NCI-H345 treated with DMSO at 0.1 percent for 48 hours (cell line): ENCODE results near the gene DRD5.
"Not testable (repeated sequence)": the region's sequence is repeated elsewhere in the genome, so short reads cannot be mapped to it uniquely, and the experiment has no call there.

Experiments used
- DNase-seq: peaks from one replicate; lab custom pipeline; 2025; ENCODE audit not compliant: unreplicated experiment; lab: John Stamatoyannopoulos, UW

Gene DRD5

DNA sequence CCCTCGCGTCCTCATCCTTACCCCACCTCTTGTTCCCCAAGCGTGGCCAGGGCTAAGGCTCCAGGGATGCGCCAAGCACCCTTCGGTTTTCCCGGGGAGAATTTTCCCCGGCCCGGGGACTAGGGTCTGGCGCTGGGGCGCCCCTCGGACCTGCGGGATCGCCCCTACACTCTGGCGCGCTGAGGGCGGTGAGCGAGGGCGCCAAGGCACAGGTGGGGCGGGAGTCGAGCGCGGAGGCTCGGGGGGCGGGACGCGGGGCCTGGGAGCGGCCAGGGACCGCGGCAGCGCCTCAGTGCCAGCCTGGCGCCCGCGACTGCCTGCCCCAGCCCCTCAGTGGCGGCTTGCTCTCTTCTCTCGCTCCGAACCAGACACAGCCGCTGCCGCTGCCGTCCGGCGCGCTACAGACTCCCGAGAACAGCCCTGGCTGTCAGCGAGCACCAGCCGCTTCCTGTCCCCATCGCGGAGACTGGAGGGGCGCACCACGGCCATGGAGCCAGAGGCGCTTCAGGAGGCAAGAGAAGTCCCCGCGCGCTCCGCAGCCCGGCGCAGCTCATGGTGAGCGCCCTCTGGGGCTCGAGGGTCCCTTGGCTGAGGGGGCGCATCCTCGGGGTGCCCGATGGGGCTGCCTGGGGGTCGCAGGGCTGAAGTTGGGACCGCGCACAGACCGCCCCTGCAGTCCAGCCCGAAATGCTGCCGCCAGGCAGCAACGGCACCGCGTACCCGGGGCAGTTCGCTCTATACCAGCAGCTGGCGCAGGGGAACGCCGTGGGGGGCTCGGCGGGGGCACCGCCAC lies at the start of gene DRD5:
Gene DRD5 (plus strand): TSS at position 292 of the 793 bp plus-strand sequence. CDS start 396 bp downstream, at position 688.
- no peak for DNase-seq

DNA sequence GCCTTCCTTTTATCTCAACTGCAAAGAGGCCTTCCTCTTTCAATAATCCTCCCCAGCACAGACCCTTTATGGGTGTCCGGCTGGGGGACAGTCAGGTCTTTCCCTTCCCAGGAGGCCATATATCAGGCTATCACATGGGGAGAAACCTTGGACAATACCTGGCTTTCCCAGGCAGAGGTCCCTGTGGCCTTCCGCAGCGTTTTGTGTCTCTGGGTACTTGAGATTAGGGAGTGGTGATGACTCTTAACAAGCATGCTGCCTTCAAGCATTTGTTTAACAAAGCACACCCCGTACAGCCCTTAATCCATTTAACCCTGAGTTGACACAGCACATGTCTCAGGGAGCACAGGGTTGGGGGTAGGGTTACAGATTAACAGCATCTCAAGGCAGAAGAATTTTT lies 49.2 kb upstream of the DRD5 start:
- not testable (repeated sequence) for DNase-seq

DNA sequence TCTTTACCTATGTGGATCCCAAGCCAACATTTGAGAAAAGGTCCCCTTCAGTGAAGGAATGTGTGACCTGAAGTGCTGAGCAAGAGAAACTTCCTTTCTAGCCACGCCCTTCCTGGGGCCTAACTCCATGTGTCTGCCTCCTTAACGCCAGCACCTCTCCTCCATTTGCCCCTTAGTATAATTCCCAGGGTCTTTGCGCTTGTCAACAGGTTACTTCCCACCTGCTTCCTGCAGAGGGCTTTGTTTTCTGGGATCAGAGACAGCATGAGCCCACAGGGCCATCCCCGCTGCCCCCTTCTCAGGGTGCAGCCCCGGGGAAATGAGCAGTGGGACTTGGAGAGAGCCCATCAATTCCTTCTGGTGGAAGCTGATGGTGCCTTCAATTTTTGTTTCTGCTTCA lies 45.9 kb upstream of the DRD5 start:
- no peak for DNase-seq

DNA sequence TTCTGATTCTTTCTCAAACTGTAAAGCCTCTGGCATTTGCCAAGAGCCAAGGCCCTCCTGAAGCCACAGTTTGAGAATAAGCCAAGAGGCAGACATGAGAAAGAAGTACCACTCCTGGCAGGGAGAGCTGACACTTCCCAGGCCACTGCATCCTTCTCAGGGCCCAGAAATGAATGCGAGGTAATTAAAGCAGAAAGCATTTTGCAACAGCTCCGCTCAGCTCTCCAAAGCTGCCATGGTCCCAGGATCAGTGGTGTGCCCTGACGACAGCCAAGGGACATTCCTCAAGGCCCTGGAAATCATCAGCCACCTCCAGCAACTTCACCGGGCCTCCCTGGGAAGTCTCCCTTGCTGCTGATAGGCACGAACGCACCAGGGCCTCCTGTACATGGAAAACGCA lies 44.2 kb upstream of the DRD5 start:
- DNase-seq, result not testable (repeated sequence)

DNA sequence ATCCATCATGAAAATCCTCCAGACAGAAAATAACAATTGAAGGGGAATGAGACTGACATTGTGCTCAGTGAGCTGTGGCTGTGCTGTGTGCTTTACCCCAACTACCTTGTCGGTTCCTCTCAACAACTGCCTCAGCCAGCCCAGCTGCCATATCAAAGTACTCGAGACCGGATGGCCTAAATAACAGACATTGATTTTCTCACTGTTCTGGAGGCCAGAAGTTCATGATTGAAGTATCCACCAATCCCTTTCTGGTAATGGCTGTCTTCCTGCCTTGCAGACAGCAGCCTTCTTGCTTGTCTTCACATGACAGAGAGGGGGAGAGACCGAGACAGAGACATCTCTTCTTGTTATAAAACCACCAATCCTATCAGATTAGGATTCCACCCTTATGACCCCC lies 37.6 kb upstream of the DRD5 start:
- not testable (repeated sequence) for DNase-seq

DNA sequence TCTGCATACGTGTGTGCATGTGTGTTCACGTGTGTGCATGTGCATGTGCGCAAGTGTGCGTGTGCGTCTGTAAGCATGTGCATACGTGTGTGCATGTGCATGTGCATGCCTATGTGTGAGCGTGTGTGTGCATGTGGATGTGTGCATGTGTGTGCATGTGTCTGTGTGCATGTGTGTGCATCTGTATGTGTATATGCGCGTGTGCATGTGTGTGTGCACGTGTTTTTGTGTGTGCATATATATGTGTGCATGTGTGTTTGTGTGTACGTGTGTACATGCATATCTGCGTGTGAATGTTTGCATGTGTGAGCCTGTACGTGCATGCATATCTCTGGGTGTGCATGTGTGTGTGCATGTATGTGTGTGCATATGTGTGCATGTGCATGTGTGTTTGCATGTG lies 35.7 kb upstream of the DRD5 start:
- no peak for DNase-seq

DNA sequence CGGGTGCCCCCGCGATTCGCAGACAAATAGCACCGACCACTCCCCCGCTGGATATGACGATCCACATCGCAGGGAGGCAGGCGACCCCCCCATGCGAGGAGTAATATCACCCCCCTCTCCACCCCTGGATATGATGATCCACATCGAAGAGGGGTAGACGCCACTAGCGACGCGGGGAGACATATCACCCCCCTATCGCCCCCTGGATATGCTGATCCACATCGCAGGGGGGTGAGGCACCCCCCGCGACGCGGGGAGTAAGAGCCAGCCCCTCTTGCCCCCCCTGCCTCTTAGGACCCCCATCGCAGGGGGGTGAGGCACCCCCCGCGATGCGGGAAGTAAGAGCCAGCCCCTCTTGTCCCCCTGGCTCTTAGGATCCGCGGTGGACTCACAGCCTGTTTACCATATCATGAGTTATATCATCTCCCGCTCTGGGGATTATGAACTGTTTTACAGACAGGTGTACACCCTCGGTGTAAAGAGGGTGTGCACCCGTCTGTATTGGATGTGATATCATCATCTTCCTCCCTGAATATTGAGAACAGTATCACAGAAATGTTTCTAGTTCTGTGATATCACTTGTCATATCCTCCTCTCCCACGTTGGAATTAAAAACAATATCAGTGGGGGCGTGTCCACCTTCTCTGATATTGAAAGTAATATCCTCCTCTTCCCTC lies 22.7 kb upstream of the DRD5 start:
- DNase-seq, result no peak

DNA sequence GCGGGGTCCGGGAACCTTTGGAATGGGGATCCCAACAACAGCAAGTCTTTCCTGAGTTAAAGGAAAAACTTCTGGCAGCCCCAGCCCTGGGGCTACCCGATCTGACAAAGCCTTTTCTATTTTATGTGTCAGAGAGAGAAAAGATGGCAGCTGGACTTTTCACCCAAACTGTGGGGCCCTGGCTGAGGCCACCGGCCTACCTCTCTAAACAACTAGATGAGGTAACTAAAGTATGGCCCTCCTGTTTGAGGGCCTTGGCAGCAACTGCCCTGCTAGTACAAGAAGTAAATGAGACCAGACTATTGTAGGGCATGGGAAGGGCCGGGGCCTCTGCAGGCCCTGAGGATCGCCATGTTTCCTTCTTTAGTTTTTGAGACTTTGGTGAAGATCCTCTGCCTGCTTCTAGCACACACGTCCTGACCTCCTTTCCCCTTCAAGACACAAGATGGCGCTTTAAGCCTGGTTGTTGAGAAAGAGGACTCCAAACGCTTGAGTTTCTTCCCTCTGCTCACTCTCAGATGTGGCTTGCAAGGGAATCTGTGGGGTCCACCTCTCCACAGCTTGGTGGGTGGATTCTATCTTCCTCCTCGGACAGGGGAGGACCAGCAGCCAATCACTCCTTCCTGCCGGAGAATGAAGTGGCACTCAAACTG lies 18.5 kb upstream of the DRD5 start:
- peak; percentile 27 for DNase-seq

DNA sequence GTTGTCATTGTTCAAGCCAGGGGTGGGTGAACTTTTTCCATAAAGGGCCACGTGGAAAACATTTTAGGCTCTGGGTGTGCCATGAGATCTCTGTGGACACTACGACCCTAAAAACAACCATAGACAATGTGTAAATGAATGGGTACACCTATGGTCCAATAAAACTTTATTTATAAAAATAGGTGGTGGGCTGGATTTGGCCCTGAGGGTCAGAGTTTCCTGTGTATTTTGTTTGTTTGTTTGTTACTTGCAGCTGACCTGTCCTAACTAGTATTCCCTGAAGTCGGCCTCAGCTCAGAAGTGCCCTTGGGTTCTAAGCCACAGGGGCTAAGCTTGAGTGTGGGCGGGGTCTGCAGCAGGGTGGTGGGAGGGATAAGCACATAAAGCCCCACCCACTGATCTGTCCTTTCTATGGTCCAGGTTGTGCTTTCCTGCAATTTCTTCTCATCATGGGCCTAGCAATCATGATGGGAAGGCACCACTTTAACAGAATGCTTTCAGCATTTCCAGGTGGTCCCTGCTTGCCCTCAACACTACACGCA lies 17.2 kb upstream of the DRD5 start:
- DNase-seq, result no peak

DNA sequence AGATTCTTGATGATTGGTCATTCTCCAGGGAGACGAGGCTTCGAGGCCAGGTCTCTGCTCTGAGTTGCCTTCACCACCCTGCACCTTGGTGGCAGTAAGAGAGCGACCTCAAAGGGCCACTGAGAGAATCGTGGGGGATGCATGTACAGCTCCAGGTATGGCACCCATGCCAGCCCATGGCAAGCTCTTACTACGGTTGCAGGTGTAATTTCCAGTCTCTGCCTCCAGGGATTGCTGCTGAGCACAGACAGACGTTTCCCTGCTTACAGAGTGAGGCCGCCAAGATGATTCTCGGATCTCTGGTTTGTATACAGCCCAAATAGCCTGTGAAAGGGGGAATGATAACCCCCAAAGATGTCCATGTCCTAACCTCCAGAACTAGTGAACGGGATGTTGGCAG lies 16.3 kb upstream of the DRD5 start:
- no peak for DNase-seq

DNA sequence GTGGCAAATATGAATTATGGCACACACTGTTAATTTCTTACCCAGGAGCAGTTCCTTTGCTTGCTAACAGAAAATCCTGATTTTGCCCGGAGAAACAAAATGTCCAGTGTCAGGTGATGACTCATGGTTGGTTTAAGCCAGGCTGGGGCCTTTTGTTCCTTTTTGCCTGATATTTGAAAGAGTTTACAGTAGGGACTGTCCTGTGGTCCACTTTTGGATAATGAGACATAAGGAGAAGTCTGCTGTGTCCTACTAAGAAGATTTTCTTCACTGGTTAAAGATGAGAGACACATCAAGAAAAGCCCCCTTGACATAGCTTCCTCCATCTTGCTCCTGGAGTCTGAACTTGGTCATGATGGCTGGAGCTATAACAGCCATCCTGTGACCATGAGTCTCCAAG lies 12.1 kb upstream of the DRD5 start:
- DNase-seq, result no peak

DNA sequence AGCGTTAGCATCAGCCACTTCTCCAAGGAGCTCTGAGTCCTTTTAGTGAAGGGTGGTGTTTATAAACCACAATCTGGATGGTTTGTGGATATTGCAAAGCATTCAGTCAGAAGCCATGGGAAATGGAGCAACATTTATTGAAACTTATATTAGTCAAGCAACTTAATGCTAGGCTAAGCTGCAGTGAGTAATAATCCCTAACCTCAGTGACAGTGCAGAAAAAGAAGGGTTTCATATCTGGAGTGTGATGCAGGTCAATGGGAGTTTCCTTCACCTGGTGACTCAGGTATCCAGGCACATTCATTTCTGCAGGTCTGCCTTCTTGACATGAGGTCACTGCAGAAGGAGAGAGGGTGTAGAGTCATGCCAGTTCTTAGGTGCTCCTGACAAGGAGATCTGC lies 10.4 kb upstream of the DRD5 start:
- no peak for DNase-seq

DNA sequence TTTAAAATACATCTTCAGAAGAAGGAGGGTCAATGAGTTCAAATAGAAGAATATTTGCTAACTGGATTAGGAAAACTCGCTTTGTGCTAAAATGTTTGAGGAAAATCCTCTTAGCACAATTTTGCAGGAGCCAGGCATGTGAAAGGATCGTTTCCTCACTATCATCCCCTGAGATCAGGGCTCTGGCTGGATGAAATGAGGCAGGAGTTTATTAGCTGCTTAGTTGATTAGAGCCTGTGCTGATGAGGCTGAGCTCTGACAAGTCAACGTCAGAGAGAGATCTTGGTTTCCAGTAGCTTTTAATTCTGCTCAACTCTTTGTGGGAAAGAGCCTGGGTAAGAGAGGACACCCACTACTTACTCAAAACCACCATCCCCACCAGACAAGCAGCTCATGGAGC lies 8.0 kb upstream of the DRD5 start:
- no peak for DNase-seq

DNA sequence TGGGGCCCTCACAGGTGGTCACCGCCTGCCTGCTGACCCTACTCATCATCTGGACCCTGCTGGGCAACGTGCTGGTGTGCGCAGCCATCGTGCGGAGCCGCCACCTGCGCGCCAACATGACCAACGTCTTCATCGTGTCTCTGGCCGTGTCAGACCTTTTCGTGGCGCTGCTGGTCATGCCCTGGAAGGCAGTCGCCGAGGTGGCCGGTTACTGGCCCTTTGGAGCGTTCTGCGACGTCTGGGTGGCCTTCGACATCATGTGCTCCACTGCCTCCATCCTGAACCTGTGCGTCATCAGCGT lies 652 bp downstream of the DRD5 start:
- no peak for DNase-seq

DNA sequence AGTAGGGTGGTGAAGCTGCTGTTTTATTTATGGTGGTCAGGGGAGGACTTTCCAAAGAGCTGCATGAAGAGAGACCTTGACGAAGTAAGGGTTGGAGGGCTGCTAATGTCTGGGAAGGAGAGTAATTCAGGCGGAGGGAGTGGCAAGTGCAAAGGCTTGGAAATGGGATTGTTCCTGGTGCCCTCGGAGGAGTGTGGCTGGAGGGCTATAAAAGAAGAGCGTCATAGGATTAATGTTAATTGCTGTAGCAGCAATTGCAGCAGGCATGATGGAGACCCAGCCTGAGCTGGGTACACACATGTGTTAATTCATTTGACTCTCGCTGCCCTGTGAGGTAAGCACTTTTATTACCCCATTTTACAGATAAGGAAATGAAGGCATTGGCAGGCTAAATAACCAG lies 4.5 kb downstream of the DRD5 start:
- DNase-seq, result not testable (repeated sequence)

DNA sequence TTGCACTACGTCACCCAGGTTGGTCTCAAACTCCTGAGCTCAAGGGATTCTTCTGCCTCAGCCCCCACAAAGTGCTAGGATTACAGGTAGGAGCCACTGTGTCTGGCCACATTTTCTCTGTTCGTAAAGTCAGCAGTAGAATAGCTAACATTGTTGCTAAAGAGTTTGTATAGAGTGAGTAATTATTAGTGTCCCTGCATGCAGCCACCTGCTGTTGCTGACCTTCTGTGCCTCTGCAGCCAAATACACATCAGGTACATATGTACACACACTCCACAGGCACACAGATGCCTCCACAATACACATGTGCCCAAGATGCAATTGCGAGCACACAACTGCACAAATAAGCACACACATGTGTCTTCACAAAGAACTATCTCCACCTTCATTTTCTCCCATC lies 10.9 kb downstream of the DRD5 start:
- DNase-seq, result no peak

DNA sequence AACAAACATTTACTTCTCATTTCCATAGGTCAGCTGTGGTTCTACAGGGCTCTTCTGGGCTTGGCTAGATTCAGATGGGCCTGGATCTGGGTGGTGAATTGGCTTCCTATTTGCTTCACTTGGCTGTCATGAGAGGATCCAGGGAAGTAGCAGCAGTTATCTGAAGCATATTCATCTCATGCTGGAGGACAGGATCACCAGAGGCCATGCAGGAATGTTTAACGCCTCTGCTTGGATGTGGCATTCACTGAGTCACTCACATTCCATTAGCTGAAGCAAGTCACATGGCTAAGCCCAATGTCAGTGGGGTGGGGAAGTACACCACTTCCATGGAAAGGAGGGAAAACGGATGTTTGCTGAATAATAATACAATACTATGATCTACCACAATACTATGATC lies 15.2 kb downstream of the DRD5 start:
- not testable (repeated sequence) for DNase-seq

DNA sequence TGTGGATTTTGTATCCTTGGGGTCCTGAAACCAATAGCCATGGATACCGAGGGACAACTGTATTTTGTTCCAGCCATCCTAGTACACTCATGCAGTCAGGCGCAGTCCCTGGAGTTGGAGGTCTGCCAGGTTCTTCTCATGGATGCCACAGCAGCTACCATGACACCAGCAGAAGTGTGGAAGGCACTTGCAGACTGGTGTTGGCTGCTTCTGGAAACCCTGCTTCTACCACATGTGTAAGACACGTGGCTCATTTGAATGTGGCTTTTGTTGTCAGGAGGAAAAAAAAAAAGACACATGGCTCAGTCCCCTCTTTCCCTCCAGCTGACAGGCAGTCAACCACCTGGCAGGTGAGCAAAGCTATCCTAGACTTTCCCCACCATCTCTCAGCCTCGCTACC lies 19.4 kb downstream of the DRD5 start:
- DNase-seq, result no peak

DNA sequence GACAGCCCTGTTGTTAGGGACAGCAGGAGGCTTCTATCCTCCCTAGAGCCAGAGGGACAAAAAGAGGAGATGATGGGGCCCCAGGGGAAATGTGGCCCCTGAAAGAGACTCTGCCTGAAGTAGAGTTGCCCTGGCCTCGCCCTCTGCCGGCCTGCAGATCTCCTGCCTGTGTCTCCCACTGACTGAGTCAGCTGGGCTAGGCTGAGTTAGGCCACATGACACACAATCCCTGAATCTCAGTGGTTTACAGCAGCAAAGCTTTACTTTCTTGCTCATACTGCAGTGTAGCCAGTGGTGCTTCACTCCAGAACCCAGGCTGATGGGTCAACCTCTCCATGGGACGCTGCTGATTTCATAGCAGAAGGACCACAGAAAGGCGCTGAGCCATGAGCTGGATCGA lies 23.5 kb downstream of the DRD5 start:
- no peak for DNase-seq

DNA sequence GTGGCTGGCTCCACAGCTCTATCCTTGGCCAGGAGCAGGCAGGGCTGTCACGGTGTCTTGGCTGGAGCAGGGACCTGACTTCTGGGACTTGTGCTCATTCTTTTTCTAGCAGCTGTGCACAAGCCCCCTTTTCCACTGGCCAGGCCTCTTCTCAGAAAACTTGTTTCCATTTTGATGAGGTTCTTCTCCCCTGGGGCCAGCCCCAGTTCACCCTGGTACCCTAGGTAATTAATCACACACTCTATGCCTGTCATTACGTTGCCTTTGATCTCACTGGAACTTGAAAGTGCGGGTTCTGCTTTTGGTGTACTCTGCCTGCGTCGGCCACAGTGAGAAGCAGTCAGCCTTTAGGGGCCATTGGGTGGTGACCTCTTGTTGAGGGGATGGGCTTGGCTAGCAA lies 26.6 kb downstream of the DRD5 start:
- no peak for DNase-seq

DNA sequence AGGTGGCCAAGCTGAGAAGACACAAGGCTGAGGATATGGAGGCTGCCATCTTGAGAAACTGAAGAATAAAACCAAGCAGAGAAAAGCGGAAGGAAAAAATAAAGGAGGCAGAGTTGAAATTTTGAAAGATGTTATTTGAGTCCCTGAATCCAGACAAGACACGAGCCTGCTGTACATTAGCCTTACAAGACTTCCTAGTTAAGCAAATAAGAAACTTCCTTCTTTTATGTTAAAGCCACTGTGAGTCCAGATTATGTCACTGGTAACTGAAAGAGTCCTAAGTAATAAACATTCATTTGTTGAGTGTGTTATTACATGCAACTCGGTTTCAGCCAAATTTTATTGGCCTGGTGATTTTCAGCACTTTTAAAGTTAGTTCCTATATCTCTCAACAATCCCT lies 30.4 kb downstream of the DRD5 start:
- DNase-seq, result no peak
